ENCODE measurements around the gene FALEC. TPM values are rescaled to one million over a fixed set of nuclear protein-coding genes. Genes with fewer than 3 reads are reported as not detected.
A peak's percentile ranks its signal among the peaks of the same experiment; 100 is the strongest.

The FALEC gene
- total and polyA plus RNA-seq, 9 of the 15 experiments (the other 6 are each of a cell fraction or from before 2014, with no cell fraction given), result 0.15 to 1.8 (median 0.53) TPM; not detected in 5

GRCh38 chr1:150579110-150579944 lies 63.8 kb downstream of the FALEC start, which contains the start of gene MCL1 (continued):
- TF ChIP-seq ZNF263 (CRISPR knock-in tag; IDR thresholded peaks at IDR 0.05; ENCODE audit: borderline replicate concordance) (no peak), TAF9B (IDR thresholded peaks at IDR 0.05; ENCODE audit: partially characterized antibody) (peak; percentile 95), DIDO1 (tag; IDR thresholded peaks at IDR 0.05; ENCODE audit: low read depth) (no peak), ZNF134 (CRISPR knock-in tag; conservative IDR thresholded peaks at IDR 0.05) (no peak), DPF2 (IDR thresholded peaks at IDR 0.05) (no peak), CHD2 (IDR thresholded peaks at IDR 0.05; ENCODE audit: low read depth, low read length) (no peak), HDAC2 (IDR thresholded peaks at IDR 0.05) (no peak), ZNF124 (CRISPR knock-in tag; IDR thresholded peaks at IDR 0.05) (no peak), KLF6 (CRISPR knock-in tag; IDR thresholded peaks at IDR 0.05; ENCODE audit: borderline replicate concordance) (no peak), MCM7 (IDR thresholded peaks at IDR 0.05) (no peak), NCOR1 (IDR thresholded peaks at IDR 0.05) (peak; percentile 78), LCOR (CRISPR knock-in tag; IDR thresholded peaks at IDR 0.05) (peak; percentile 84; the same call in 1 of the 2 replicates), ZEB2 (IDR thresholded peaks at IDR 0.05) (no peak), ERF (CRISPR knock-in tag; IDR thresholded peaks at IDR 0.05) (peak; percentile 56; the same call in 1 of the 2 replicates), TBL1XR1 (IDR thresholded peaks at IDR 0.05; ENCODE audit: low read length in 2 of 2) (peak in 1 of 2 experiments; percentile 10; a peak in 1 of 4 replicates), TRIM25 (IDR thresholded peaks at IDR 0.05; ENCODE audit: borderline replicate concordance) (no peak), ZNF79 (CRISPR knock-in tag; IDR thresholded peaks at IDR 0.05; ENCODE audit: low read depth) (no peak), ZNF639 (CRISPR knock-in tag; conservative IDR thresholded peaks at IDR 0.05 in 1 of 2, IDR thresholded peaks at IDR 0.05 in 1 of 2) (peak in 1 of 2 experiments; percentile 88; a peak in 2 of 4 replicates), JUND (IDR thresholded peaks at IDR 0.05; ENCODE audit: borderline replicate concordance, low read depth, low read length) (no peak), JUND (tag; IDR thresholded peaks at IDR 0.05; ENCODE audit: borderline replicate concordance, low read depth, low read length) (no peak)
- TF ChIP-seq, protein P1, sequence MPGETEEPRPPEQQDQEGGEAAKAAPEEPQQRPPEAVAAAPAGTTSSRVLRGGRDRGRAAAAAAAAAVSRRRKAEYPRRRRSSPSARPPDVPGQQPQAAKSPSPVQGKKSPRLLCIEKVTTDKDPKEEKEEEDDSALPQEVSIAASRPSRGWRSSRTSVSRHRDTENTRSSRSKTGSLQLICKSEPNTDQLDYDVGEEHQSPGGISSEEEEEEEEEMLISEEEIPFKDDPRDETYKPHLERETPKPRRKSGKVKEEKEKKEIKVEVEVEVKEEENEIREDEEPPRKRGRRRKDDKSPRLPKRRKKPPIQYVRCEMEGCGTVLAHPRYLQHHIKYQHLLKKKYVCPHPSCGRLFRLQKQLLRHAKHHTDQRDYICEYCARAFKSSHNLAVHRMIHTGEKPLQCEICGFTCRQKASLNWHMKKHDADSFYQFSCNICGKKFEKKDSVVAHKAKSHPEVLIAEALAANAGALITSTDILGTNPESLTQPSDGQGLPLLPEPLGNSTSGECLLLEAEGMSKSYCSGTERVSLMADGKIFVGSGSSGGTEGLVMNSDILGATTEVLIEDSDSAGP (CRISPR knock-in tag; IDR thresholded peaks at IDR 0.05), result no peak

Measured in K562 (cell line).